OCI-LY3 (cell line): Measurements from ENCODE around the gene SUSD4.
"Not testable (repeated sequence)": the region's sequence is repeated elsewhere in the genome, so short reads cannot be mapped to it uniquely, and the experiment has no call there.

Experiments used
- H2AFZ ChIP-seq: fragments of 200-600, 300-600 bp; shearing (Covaris generic); 2 replicates; pipeline ENCODE4 v1.6.0; 2014; ENCODE audit warnings: antibody characterized with exemption, low read depth, low read length
- H3K27ac ChIP-seq: fragments of 200-600, 300-600 bp; sonication (generic); 2 replicates; pipeline ENCODE4 v1.5.1; 2014; ENCODE audit warnings: mild to moderate bottlenecking, low read length, moderate library complexity, mixed read lengths
- H3K27me3 ChIP-seq: fragments of 200-600, 300-600 bp; sonication (generic); 2 replicates; pipeline ENCODE4 v1.6.1; 2014; ENCODE audit warnings: low read depth, low read length, mixed read lengths
- H3K36me3 ChIP-seq: fragments of 200-600, 300-600 bp; sonication (generic); replicated peaks from 2 replicates; pipeline ENCODE3; 2014; ENCODE audit warnings: low read depth, low read length, mixed read lengths
- H3K4me1 ChIP-seq: fragments of 300-600, 200-600 bp; sonication (generic); 2 replicates; pipeline ENCODE4 v1.6.1; 2014; ENCODE audit warnings: low read length, mixed read lengths
- H3K4me2 ChIP-seq: fragments of 200-600, 300-600 bp; sonication (generic); 2 replicates; pipeline ENCODE4 v1.6.1; 2014; ENCODE audit warnings: low read length, mixed read lengths
- H3K4me3 ChIP-seq: fragments of 300-600, 200-600 bp; sonication (generic); 2 replicates; pipeline ENCODE4 v1.5.1; 2014; ENCODE audit warnings: antibody characterized with exemption, mild to moderate bottlenecking, low read length, moderate library complexity
- H3K79me2 ChIP-seq: fragments of 300-600, 200-600 bp; shearing (Covaris generic); 2 replicates; pipeline ENCODE4 v1.6.1; 2014; ENCODE audit warnings: mild to moderate bottlenecking, low read length, mixed read lengths
- H3K9ac ChIP-seq: fragments of 300-600, 200-600 bp; shearing (Covaris generic); 2 replicates; pipeline ENCODE4 v1.6.0; 2014; ENCODE audit warnings: mild to moderate bottlenecking, low read length, moderate library complexity
- H3K9me3 ChIP-seq: fragments of 200-600, 300-600 bp; shearing (Covaris generic); 2 replicates; pipeline ENCODE4 v1.6.1; 2014; ENCODE audit warnings: low read length, mixed read lengths; ENCODE audit not compliant: insufficient read depth
- H4K20me1 ChIP-seq: fragments of 200-600, 300-600 bp; sonication (generic); 2 replicates; pipeline ENCODE4 v1.6.1; 2016; ENCODE audit warnings: low read length, mixed read lengths; ENCODE audit not compliant: insufficient read depth
- EZH2phosphoT487 ChIP-seq: fragments of 200-600 bp; shearing (Covaris generic); IDR thresholded peaks from 2 replicates; pipeline ENCODE4 v1.6.1; 2018; ENCODE audit warnings: antibody characterized with exemption, mixed run types, low read depth
- TF ChIP-seq, protein P1 (sequence below): fragments of 200-600, 300-600 bp; sonication (generic); IDR thresholded peaks from 2 replicates; pipeline ENCODE4 v1.5.1; 2014; ENCODE audit warnings: antibody characterized with exemption, low read length, low read depth

The SUSD4 gene

GRCh38 chr1:223401873-223402789 is 38.2 kb upstream of the SUSD4 start:
- H3K36me3 ChIP-seq, result no peaks in the 10 kb centered on the region
- H3K79me2 ChIP-seq, result no peaks in the 10 kb centered on the region
- H3K9me3 ChIP-seq, result no peaks in the 10 kb centered on the region
- no peaks in the 10 kb centered on the region for H3K27me3 ChIP-seq
- no peaks in the 10 kb centered on the region for H3K4me1 ChIP-seq
- H3K4me2 ChIP-seq, result no peak overlapping the region
- no peak overlapping the region for H2AFZ ChIP-seq
- no peak overlapping the region for H3K9ac ChIP-seq
- TF ChIP-seq, protein P1, sequence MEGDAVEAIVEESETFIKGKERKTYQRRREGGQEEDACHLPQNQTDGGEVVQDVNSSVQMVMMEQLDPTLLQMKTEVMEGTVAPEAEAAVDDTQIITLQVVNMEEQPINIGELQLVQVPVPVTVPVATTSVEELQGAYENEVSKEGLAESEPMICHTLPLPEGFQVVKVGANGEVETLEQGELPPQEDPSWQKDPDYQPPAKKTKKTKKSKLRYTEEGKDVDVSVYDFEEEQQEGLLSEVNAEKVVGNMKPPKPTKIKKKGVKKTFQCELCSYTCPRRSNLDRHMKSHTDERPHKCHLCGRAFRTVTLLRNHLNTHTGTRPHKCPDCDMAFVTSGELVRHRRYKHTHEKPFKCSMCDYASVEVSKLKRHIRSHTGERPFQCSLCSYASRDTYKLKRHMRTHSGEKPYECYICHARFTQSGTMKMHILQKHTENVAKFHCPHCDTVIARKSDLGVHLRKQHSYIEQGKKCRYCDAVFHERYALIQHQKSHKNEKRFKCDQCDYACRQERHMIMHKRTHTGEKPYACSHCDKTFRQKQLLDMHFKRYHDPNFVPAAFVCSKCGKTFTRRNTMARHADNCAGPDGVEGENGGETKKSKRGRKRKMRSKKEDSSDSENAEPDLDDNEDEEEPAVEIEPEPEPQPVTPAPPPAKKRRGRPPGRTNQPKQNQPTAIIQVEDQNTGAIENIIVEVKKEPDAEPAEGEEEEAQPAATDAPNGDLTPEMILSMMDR, result no peak
- no peak overlapping the region for H3K27ac ChIP-seq
- no peak overlapping the region for H3K4me3 ChIP-seq
- no peaks in the 10 kb centered on the region for H4K20me1 ChIP-seq

- H3K4me2 ChIP-seq, H4K20me1 ChIP-seq, H3K79me2 ChIP-seq, H3K4me3 ChIP-seq, H3K9me3 ChIP-seq, H3K9ac ChIP-seq, H3K36me3 ChIP-seq, H3K4me1 ChIP-seq, H3K27me3 ChIP-seq, H2AFZ ChIP-seq, H3K27ac ChIP-seq: not testable (repeated sequence)
Observed at GRCh38 chr1:223399393-223399792, 35.4 kb upstream of the SUSD4 start.

DNA sequence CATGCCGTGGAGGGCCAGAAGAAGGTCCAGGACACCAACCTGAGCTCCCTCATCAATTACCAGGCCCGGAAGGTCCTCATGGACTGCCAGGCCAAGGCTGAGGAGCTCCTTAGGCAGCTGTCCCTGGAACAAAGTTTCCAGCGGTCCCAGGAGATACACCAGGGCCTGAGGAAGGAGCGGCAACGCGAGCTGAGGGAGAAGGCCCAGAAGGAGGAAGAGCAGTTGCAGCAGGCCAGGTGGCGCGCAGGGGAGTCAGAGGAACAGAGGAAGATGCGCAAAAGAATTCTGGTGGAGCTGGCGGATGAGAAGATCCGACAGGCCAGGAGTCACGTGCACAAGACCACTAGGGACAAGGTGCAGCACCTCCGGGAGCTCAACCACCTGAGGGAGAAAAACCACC is 30.7 kb upstream of the SUSD4 start:
- Histone ChIP-seq H2AFZ (no peak overlapping the region), H3K27me3 (peaks cover 4% of the 10 kb centered on the region)
- TF ChIP-seq, protein P1, result no peak
- no peak for TF ChIP-seq EZH2phosphoT487

GRCh38 chr1:223394242-223394641 is 30.3 kb upstream of the SUSD4 start:
- Histone ChIP-seq H2AFZ (no peak overlapping the region), H3K4me3 (no peak overlapping the region), H4K20me1 (no peaks in the 10 kb centered on the region), H3K79me2 (no peaks in the 10 kb centered on the region), H3K9ac (no peak overlapping the region), H3K27me3 (peaks cover 8% of the 10 kb centered on the region), H3K4me1 (no peaks in the 10 kb centered on the region), H3K4me2 (no peak overlapping the region), H3K9me3 (no peaks in the 10 kb centered on the region), H3K36me3 (no peaks in the 10 kb centered on the region), H3K27ac (no peak overlapping the region)
- no peak for TF ChIP-seq EZH2phosphoT487
- TF ChIP-seq, protein P1, result no peak

More for the DNA sequence above, 30.7 kb upstream of the SUSD4 start:
- Histone ChIP-seq H3K27ac (no peak overlapping the region), H4K20me1 (no peaks in the 10 kb centered on the region), H3K4me1 (no peaks in the 10 kb centered on the region), H3K36me3 (no peaks in the 10 kb centered on the region), H3K4me2 (no peak overlapping the region), H3K9me3 (no peaks in the 10 kb centered on the region), H3K4me3 (no peak overlapping the region), H3K9ac (no peak overlapping the region), H3K79me2 (no peaks in the 10 kb centered on the region)
